Stimulated activated CD8-positive, alpha-beta memory T cell treated with anti-CD3 and anti-CD28 coated beads, Interleukin-12 subunit alpha, Interleukin-12 subunit beta, amount 100 ng/mL, for 24 hours (primary cell): ENCODE data around the gene PDAP1.
"Not testable (repeated sequence)": the region's sequence is repeated elsewhere in the genome, so short reads cannot be mapped to it uniquely, and the experiment has no call there.

Experiments
- DNase-seq: peaks from one replicate; pipeline ENCODE4 v3.0.0-alpha.2; 2020; ENCODE audit errors: extremely low read depth

PDAP1 gene

DNA sequence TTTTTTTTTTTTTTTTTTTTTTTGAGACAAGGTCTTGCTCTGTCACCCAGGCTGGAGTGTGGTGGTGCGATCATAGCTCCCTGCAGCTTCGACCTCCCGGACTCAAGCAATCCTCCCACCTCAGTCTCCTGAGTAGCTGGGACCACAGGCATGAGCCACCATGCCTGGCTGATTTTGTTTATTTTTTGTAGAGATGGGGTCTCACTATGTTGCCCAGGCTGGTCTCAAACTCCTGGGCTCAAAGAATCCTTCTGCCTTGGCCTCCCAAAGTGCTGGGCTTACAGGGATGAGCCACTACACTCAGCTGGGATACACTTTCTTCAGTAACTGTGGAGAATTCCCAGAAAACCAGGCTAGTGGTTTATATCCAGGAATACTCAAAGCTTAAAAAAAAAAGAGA is 57.8 kb downstream of the PDAP1 start:
- not testable (repeated sequence) for DNase-seq
